Adrenal gland (tissue), 5 donors: ENCODE results near the gene ABCF2.

Experiments used
- CTCF ChIP-seq, 6 experiments: fragments of 450-650 bp in 4 of 6; fragments of 200-600 bp in 2 of 6; sonication (generic) in 1 of 6; IDR thresholded peaks; 1 replicate in 5 of 6; 2 replicates in 1 of 6; pipeline versions ENCODE4 v1.5.1 to v1.8.0; 2016 to 2021; ENCODE audit warnings: antibody characterized with exemption in 6 of 6, mild to moderate bottlenecking in 2 of 6, moderate library complexity in 1 of 6
- POLR2A ChIP-seq, 2 donors: fragments of 450-650 bp; IDR thresholded peaks; one replicate each; pipeline ENCODE4 v1.6.1; 2017; ENCODE audit warnings: antibody characterized with exemption in 2 of 2, mild to moderate bottlenecking in 2 of 2, moderate library complexity in 1 of 2
- donor health status: DM: no; HTN: no; CAD: no.

GRCh38 chr7:151209588-151209987 lies 17.4 kb downstream of the ABCF2 start:
- TF ChIP-seq CTCF (IDR thresholded peaks at IDR 0.05) (no peak), POLR2A (IDR thresholded peaks at IDR 0.05) (no peak)
